Daoy (cell line): Measurements from ENCODE around the gene KCNH4. TPM values are rescaled to one million over a fixed set of nuclear protein-coding genes. Genes with fewer than 3 reads are reported as not detected.
"Not testable (repeated sequence)": the region's sequence is repeated elsewhere in the genome, so short reads cannot be mapped to it uniquely, and the experiment has no call there.

ENCODE experiments used
- DNase-seq: peaks from one replicate; pipeline ENCODE4 v3.0.0-alpha.2; 2015; ENCODE audit warnings: low read depth
- total RNA-seq: library from RNA; depleted of rRNA; stranded (reverse); fragments of >200 nt; shearing (Covaris generic); gene quantifications from 2 replicates; pipeline ENCODE4 v1.2.3, GENCODE V29; 2014

The KCNH4 gene
- total RNA-seq, 1 experiment from 2014 or later = under 0.01 TPM

- DNase-seq = peak; percentile 50
Observed at GRCh38 chr17:42193969-42194899, 13.3 kb upstream of the KCNH4 start, which contains the start of gene GHDC. TSS of gene GHDC (minus strand) at chr17:42194494. CDS start at chr17:42193581, 913 bp downstream.

- no peak for DNase-seq
Observed at GRCh38 chr17:42193216-42193968, 12.4 kb upstream of the KCNH4 start.

- no peak for DNase-seq
Observed at GRCh38 chr17:42192189-42193126, 11.5 kb upstream of the KCNH4 start.

GRCh38 chr17:42191275-42191608 is 10.3 kb upstream of the KCNH4 start:
- no peak for DNase-seq

GRCh38 chr17:42190491-42191274 is 9.7 kb upstream of the KCNH4 start:
- no peak for DNase-seq

- DNase-seq = no peak
Observed at GRCh38 chr17:42189651-42189965, 8.7 kb upstream of the KCNH4 start.

GRCh38 chr17:42188749-42189650 is 8.1 kb upstream of the KCNH4 start:
- DNase-seq = no peak

GRCh38 chr17:42187833-42188232 is 6.9 kb upstream of the KCNH4 start:
- DNase-seq = no peak

GRCh38 chr17:42186191-42186590 is 5.2 kb upstream of the KCNH4 start:
- not testable (repeated sequence) for DNase-seq

GRCh38 chr17:42185621-42185930 is 4.6 kb upstream of the KCNH4 start:
- DNase-seq = no peak

- DNase-seq = no peak
Observed at GRCh38 chr17:42184713-42185620, 4.0 kb upstream of the KCNH4 start, which contains the start of gene HCRT. TSS of gene HCRT (minus strand) at chr17:42185452. CDS start at chr17:42185365, 87 bp downstream.

- peak; percentile 71 for DNase-seq
Observed at GRCh38 chr17:42183741-42184711, 3.1 kb upstream of the KCNH4 start.

GRCh38 chr17:42182927-42183734 is 2.2 kb upstream of the KCNH4 start:
- DNase-seq = peak; percentile 61

- DNase-seq = no peak
Observed at GRCh38 chr17:42181851-42182207, 887 bp upstream of the KCNH4 start.

- DNase-seq = no peak
Observed at GRCh38 chr17:42180411-42180921, 476 bp downstream of the KCNH4 start.

- peak; percentile 63 for DNase-seq
Observed at GRCh38 chr17:42179911-42180410, 981 bp downstream of the KCNH4 start.

- DNase-seq = no peak
Observed at GRCh38 chr17:42179335-42179734, 1.6 kb downstream of the KCNH4 start.
